C4-2B (cell line): ENCODE data around the gene DPCD.

ENCODE experiments used
- H3K27ac ChIP-seq: fragments of 450-650 bp; 2 replicates; pipeline ENCODE4 v1.5.1; 2017
- CTCF ChIP-seq: fragments of 450-650 bp; conservative IDR thresholded peaks from 2 replicates; pipeline ENCODE4 v1.5.1; 2017; ENCODE audit warnings: mild to moderate bottlenecking
- ZFX ChIP-seq: fragments of 450-650 bp; IDR thresholded peaks from 2 replicates; pipeline ENCODE4 v1.6.1; 2017

DPCD gene

DNA sequence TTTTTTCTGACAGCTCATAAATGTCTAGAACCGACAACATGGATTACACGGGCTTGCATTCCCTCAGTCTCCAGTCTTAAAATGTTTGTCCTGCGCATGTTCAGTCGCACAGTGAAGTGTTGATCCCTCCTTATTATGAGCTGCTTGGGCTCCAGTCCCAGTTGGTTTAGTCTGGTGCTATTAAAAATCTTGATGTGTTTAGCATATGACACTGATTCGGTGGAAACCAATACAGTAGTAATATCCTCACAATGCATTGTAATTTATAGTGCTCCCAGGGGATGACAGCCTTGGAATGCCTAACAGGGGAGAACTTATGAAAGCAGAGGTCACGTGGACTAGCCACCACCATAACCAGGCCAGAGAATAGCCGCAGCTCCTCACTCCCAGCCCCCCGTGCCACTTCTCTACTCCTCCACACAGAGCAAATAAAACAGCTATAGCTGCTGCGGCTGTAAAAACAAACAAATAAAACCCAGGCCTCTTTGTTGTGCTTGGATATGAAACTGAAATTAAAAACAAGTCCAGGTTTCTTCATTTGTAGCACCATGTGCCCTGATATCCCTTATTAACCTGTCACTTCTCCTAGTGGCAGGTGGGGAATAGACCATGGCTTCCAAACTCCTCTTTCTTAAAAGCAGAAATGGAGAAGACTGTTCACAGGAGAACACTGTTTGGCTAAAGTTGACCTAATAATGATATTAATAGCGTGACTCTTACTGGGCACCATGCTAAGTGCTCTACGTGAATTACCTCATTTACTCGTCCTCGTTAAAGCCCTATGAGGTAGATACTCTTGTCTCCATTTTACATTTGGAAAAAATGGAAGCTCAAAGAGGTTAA, 7.7 kb downstream of the DPCD start:
- TF ChIP-seq CTCF (no peak), ZFX (no peak)
- H3K27ac ChIP-seq = peak overlapping the region; percentile 28; the same call in 1 of the 2 replicates

DNA sequence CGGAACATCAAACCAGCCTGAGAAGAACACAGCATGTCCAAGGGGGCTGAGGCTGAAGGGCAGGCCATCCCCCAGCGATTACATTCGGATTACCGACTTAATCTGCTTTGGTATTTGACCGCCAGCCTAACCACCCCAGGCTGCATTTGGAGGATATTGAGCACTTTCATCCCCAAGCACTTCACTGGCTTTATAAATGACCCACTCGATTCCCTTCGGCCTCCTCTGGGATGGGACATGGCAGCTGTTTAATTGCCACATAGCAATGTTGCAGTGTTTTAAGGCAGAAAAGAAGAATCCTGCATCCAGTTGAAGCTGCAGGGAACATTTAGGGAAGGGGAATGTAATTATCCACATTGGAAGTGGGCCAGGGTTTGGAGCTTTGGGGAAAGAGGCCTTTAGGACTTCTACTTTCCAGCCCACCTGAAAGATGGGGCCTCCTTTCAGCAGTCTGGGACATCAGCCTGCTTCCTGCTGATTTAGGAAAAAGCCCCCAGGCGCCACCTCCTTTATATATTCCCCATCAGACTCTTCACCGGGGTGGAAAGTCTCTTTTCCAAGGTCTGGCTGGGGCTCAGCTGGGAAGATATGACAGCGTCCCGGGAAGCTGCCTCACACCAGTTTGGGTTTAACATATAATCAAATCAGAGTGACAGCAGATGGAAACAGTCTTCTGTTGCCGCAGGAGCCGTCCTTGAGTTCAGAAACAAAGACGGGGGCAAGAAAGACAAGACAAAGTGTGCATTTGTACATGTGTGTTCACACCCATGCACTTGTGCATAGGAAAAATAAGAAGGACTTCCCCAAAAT, 9.2 kb downstream of the DPCD start:
- no peak overlapping the region for H3K27ac ChIP-seq
- TF ChIP-seq CTCF = no peak

DNA sequence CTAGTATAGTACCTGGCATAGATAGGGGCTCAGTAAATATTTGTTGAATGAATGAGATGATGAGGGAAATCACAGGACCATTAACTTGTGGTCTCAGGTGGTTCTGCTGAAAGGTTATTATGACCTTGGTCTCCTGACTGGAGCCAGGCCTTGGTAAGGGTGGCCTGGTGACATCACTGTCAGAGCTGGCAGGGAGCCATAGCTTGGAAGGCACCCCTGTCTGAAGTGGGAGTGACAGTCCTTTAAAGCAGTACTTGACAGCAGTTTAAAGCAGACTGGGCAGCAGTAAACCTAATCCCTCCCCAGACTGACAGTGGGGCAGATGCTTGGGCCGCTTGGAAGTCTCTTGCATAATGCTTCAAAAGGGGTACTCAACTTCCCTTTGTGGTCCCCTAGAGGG, 13.4 kb downstream of the DPCD start:
- H3K27ac ChIP-seq = no peak overlapping the region
- TF ChIP-seq ZFX (no peak), CTCF (no peak)

GRCh38 chr10:101602761-101603398, 14.8 kb downstream of the DPCD start:
- TF ChIP-seq ZFX (no peak), CTCF (peak; percentile 97)
- H3K27ac ChIP-seq = no peak overlapping the region

DNA sequence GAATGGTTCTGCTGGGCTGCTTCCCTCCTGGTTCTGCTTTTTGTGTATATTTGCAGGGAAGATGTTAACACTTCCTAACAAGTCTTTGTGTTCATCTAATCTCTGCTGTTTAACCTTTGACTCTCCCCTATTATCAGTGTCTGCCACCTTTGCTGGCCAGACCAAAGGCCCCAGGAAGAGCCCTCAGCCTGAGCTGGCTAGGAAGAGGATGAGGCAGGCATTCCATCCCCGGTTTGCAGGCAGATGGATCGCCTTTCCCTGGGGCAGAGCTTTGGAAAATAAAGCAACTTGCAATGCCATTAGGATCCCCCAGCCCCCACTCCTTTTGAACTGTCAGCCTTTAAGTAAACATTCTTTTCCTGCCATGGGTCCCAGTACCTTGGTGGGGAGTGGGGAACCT, 19.0 kb downstream of the DPCD start:
- no peak overlapping the region for H3K27ac ChIP-seq
- no peak for TF ChIP-seq ZFX
- no peak for TF ChIP-seq CTCF

DNA sequence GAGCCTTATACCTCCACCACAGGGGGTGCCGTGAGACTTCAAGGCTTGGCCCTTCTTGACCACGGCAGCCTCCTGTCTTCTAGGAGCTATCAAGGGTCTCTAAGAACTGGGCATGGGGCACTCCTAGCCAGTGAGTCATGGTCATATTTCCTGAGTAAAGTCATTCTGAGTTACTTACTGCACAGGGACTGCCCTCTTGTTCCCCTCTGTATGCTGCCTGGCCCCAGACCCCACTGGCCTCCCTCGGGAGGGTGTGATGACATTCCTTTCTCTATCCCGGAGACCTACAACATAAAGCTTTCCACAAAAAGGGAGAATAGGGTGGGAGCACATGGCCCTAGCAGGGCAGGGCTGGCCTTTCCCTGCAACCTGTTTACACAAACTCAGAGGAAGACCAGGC, 21.4 kb downstream of the DPCD start:
- TF ChIP-seq ZFX = no peak
- TF ChIP-seq CTCF = no peak
- H3K27ac ChIP-seq = no peak overlapping the region
